Measurements from ENCODE around the gene MARCHF3.
"Not testable (repeated sequence)": the region's sequence is repeated elsewhere in the genome, so short reads cannot be mapped to it uniquely, and the experiment has no call there.

MARCHF3 gene

GRCh38 chr5:126872561-126873354, 157.6 kb downstream of the MARCHF3 start:
- no peak for DNase-seq (ENCODE audit: low spot score)

- no peak for DNase-seq (ENCODE audit: low spot score)
These were observed 158.9 kb downstream of the MARCHF3 start for GRCh38 chr5:126871441-126871840.

GRCh38 chr5:126869005-126869451, 161.3 kb downstream of the MARCHF3 start:
- peak; percentile 84 for DNase-seq (ENCODE audit: low spot score)

- DNase-seq (ENCODE audit: low spot score) = no peak
These were observed 161.9 kb downstream of the MARCHF3 start for GRCh38 chr5:126868338-126869004.

GRCh38 chr5:126866851-126867636, 163.3 kb downstream of the MARCHF3 start:
- DNase-seq (ENCODE audit: low spot score) = no peak

- DNase-seq (ENCODE audit: low spot score) = peak; percentile 86
These were observed 165.1 kb downstream of the MARCHF3 start for GRCh38 chr5:126865299-126865698.

GRCh38 chr5:126864042-126864688, 166.2 kb downstream of the MARCHF3 start:
- DNase-seq (ENCODE audit: low spot score) = no peak

GRCh38 chr5:126863402-126863801, 167.0 kb downstream of the MARCHF3 start:
- no peak for DNase-seq (ENCODE audit: low spot score)

- DNase-seq (ENCODE audit: low spot score) = no peak
These were observed 171.9 kb downstream of the MARCHF3 start for GRCh38 chr5:126858441-126858840.

- DNase-seq (ENCODE audit: low spot score) = peak; percentile 50
These were observed 172.6 kb downstream of the MARCHF3 start for GRCh38 chr5:126857472-126858410.

GRCh38 chr5:126855266-126855665, 175.1 kb downstream of the MARCHF3 start:
- DNase-seq (ENCODE audit: low spot score) = no peak

- DNase-seq (ENCODE audit: low spot score) = no peak
These were observed 175.7 kb downstream of the MARCHF3 start for GRCh38 chr5:126854526-126855110.

GRCh38 chr5:126853541-126854307, 176.6 kb downstream of the MARCHF3 start:
- DNase-seq (ENCODE audit: low spot score) = not testable (repeated sequence)

- DNase-seq (ENCODE audit: low spot score) = no peak
These were observed 177.5 kb downstream of the MARCHF3 start for GRCh38 chr5:126852841-126853271.

GRCh38 chr5:126852091-126852571, 178.2 kb downstream of the MARCHF3 start:
- DNase-seq (ENCODE audit: low spot score) = peak; percentile 50

- no peak for DNase-seq (ENCODE audit: low spot score)
These were observed 178.8 kb downstream of the MARCHF3 start for GRCh38 chr5:126851501-126852011.

GRCh38 chr5:126849101-126849678, 181.2 kb downstream of the MARCHF3 start:
- DNase-seq (ENCODE audit: low spot score) = no peak

GRCh38 chr5:126848253-126848652, 182.1 kb downstream of the MARCHF3 start:
- DNase-seq (ENCODE audit: low spot score) = no peak

- DNase-seq (ENCODE audit: low spot score) = no peak
These were observed 182.5 kb downstream of the MARCHF3 start for GRCh38 chr5:126847826-126848251.
